A549 (cell line): ENCODE data around the gene SH3RF3. TPM values are rescaled to one million over a fixed set of nuclear protein-coding genes. Genes with fewer than 3 reads are reported as not detected.

Experiments
- ATAC-seq, 2 experiments: fragments of 200-7000 bp in 1 of 2; fragments of >200 bp in 1 of 2; cut with Nextera tagmentation in 1 of 2; cut with Tn5 transposase in 1 of 2; 3 replicates each; pipeline versions ENCODE4 v1.8.0 to v1.9.1; 2018 to 2020; ENCODE audit warnings: mild to moderate bottlenecking in 1 of 2, moderate library complexity in 1 of 2
- CTCF ChIA-PET: fragments of 300-600 bp; sonication (Branson Sonifier 250); formaldehyde crosslinking; extraction: SDS; loops from one replicate; lab custom pipeline; 2021; ENCODE audit warnings: antibody characterized with exemption, inconsistent platforms; lab: Yijun Ruan, JAX
- POLR2A ChIA-PET: fragments of 350-600 bp; formaldehyde crosslinking; extraction: SDS; loops from one replicate; lab custom pipeline; 2021; ENCODE audit warnings: antibody characterized with exemption, inconsistent platforms; lab: Yijun Ruan, JAX
- DNase-seq, 2 experiments: peaks; one replicate each; pipeline versions ENCODE4 v3.0.0 to v3.0.0-alpha.2; 2011 to 2016; ENCODE audit warnings: low read depth in 1 of 2, low spot score in 1 of 2
- FAIRE-seq: peaks from 2 replicates; lab custom pipeline; 2011; peaks lifted over from hg19 to GRCh38; lab: Jason Lieb, UNC
- H3K27ac ChIP-seq, 2 experiments: fragments of >200 bp; sonication (Bioruptor Twin); formaldehyde crosslinking; 3 replicates each; pipeline ENCODE4 v1.5.1; 2016 to 2017
- H3K4me1 ChIP-seq: fragments of >200 bp; sonication (Bioruptor Twin); formaldehyde crosslinking; 3 replicates; pipeline ENCODE4 v1.6.1; 2016
- H3K4me2 ChIP-seq: fragments of >200 bp; sonication (Bioruptor Twin); formaldehyde crosslinking; 3 replicates; pipeline ENCODE4 v1.6.1; 2016
- H3K4me3 ChIP-seq: fragments of >200 bp; sonication (Bioruptor Twin); formaldehyde crosslinking; 3 replicates; pipeline ENCODE4 v1.5.1; 2016
- H3K9me3 ChIP-seq: fragments of >200 bp; sonication (Bioruptor Twin); formaldehyde crosslinking; 3 replicates; pipeline ENCODE4 v1.6.1; 2016
- BCL3 ChIP-seq: fragments of >200 bp; sonication (Bioruptor Twin); formaldehyde crosslinking; IDR thresholded peaks from 3 replicates; pipeline ENCODE4 v1.6.1; 2016
- CBX2 ChIP-seq: fragments of 200-600 bp; sonication (generic); IDR thresholded peaks from 2 replicates; pipeline ENCODE4 v1.6.1; 2016; ENCODE audit warnings: low read depth, mild to moderate bottlenecking, borderline replicate concordance
- EP300 ChIP-seq, 2 experiments: fragments of >200 bp; sonication (Bioruptor Twin); formaldehyde crosslinking; IDR thresholded peaks; 2 replicates in 1 of 2; 3 replicates in 1 of 2; pipeline ENCODE4 v1.6.1; 2016 to 2017
- FOSB ChIP-seq: fragments of 250-450 bp; sonication (Bioruptor Pico); IDR thresholded peaks from 2 replicates; pipeline ENCODE4 v1.5.0; 2020; ENCODE audit warnings: mild to moderate bottlenecking, moderate library complexity
- FOSL2 ChIP-seq, 2 experiments: fragments of 450-650 bp in 1 of 2; fragments of >200 bp in 1 of 2; sonication (Bioruptor Twin) in 1 of 2; formaldehyde crosslinking; IDR thresholded peaks; 2 replicates each; pipeline versions ENCODE4 v1.5.0 to v1.6.1; 2016 to 2020; ENCODE audit warnings: mild to moderate bottlenecking in 1 of 2, moderate library complexity in 1 of 2
- FOXS1 ChIP-seq: fragments of 250-450 bp; sonication (Bioruptor Pico); IDR thresholded peaks from 2 replicates; pipeline ENCODE4 v1.5.0; 2020; ENCODE audit warnings: mild to moderate bottlenecking, moderate library complexity
- HOXB13 ChIP-seq: fragments of 250-450 bp; sonication (Bioruptor Pico); IDR thresholded peaks from 2 replicates; pipeline ENCODE4 v1.5.0; 2020; ENCODE audit warnings: low read depth, mild to moderate bottlenecking, moderate library complexity
- HOXB5 ChIP-seq: fragments of 250-450 bp; sonication (Bioruptor Pico); IDR thresholded peaks from 2 replicates; pipeline ENCODE4 v1.5.0; 2020; ENCODE audit warnings: mild to moderate bottlenecking, moderate library complexity
- JUN ChIP-seq, 2 experiments: fragments of >200 bp; sonication (Bioruptor Twin); formaldehyde crosslinking; IDR thresholded peaks; 2 replicates in 1 of 2; 3 replicates in 1 of 2; pipeline ENCODE4 v1.6.1; 2016 to 2017
- JUNB ChIP-seq: fragments of >200 bp; sonication (Bioruptor Twin); formaldehyde crosslinking; IDR thresholded peaks from 2 replicates; pipeline ENCODE4 v1.6.1; 2016
- KDM5A ChIP-seq: fragments of 200-600 bp; sonication (generic); IDR thresholded peaks from 2 replicates; pipeline ENCODE4 v1.6.1; 2016; ENCODE audit warnings: antibody characterized with exemption, mild to moderate bottlenecking
- MAZ ChIP-seq: fragments of 150-350 bp; IDR thresholded peaks from 2 replicates; pipeline ENCODE4 v1.6.1; 2014; ENCODE audit warnings: antibody characterized with exemption, low read depth, low read length, borderline replicate concordance
- MYC ChIP-seq: IDR thresholded peaks from 2 replicates; pipeline ENCODE4 v1.6.1; 2012; ENCODE audit warnings: mild to moderate bottlenecking, inconsistent platforms, low read length, improper control_type of control experiment, borderline replicate concordance
- NFE2L2 ChIP-seq: fragments of 150-350 bp; conservative IDR thresholded peaks from 2 replicates; pipeline ENCODE4 v1.6.1; 2014; ENCODE audit warnings: low read length
- NR3C1 ChIP-seq: fragments of >200 bp; sonication (Bioruptor Twin); formaldehyde crosslinking; IDR thresholded peaks from 3 replicates; pipeline ENCODE4 v1.6.1; 2017
- RAD21 ChIP-seq, 2 experiments: fragments of >200 bp in 1 of 2; sonication (Bioruptor Twin) in 1 of 2; formaldehyde crosslinking in 1 of 2; IDR thresholded peaks in 1 of 2; conservative IDR thresholded peaks in 1 of 2; 2 replicates in 1 of 2; 3 replicates in 1 of 2; pipeline ENCODE4 v1.6.1; 2012 to 2018; ENCODE audit warnings: inconsistent platforms in 1 of 2
- TP53 ChIP-seq: fragments of 250-450 bp; sonication (Bioruptor Pico); IDR thresholded peaks from 2 replicates; pipeline ENCODE4 v1.5.0; 2021; ENCODE audit warnings: mild to moderate bottlenecking, moderate library complexity
- ZNF302 ChIP-seq: fragments of 250-450 bp; sonication (Bioruptor Pico); IDR thresholded peaks from 2 replicates; pipeline ENCODE4 v1.9.0; 2021; ENCODE audit warnings: inconsistent platforms, mild to moderate bottlenecking, moderate library complexity
- WGBS: methylation state at CpG from one replicate; pipeline ENCODE4 v1.1.6; 2017; ENCODE audit errors: missing lambda C conversion rate; 5-methylcytosine and 5-hydroxymethylcytosine counted together
- polyA plus RNA-seq, 4 experiments: library from polyadenylated mRNA; depleted of rRNA in 3 of 4; stranded (reverse); fragments of >200 nt; fragmentation: RNase III in 1 of 4; extraction: RNeasy Plus Mini Kit Qiagen cat#74134 plus additional on column Dnase treatment in 1 of 4; gene quantifications; 2 replicates in 3 of 4; 3 replicates in 1 of 4; pipeline ENCODE4 v1.2.3, GENCODE V29; 2011 to 2017
- TF ChIP-seq, protein P1 (sequence below): IDR thresholded peaks from 2 replicates; pipeline ENCODE4 v1.6.1; 2012; ENCODE audit warnings: low read depth, borderline replicate concordance
- TF ChIP-seq, protein P2 (sequence below): IDR thresholded peaks from 2 replicates; pipeline ENCODE4 v1.6.1; 2012

Gene SH3RF3
- polyA plus RNA-seq, 2 of the 4 experiments (the other 2 are of a cell fraction): 0.04 to 0.21 TPM

GRCh38 chr2:109185821-109186570 is 57.0 kb downstream of the SH3RF3 start (continued):
- TF ChIP-seq JUNB (no peak), KDM5A (no peak), NFE2L2 (no peak)

- 61% methylated on average over 9 of the region's 9 CpGs for WGBS
- no peak for FAIRE-seq
Observed at GRCh38 chr2:109186656-109187250, 57.7 kb downstream of the SH3RF3 start.

DNA sequence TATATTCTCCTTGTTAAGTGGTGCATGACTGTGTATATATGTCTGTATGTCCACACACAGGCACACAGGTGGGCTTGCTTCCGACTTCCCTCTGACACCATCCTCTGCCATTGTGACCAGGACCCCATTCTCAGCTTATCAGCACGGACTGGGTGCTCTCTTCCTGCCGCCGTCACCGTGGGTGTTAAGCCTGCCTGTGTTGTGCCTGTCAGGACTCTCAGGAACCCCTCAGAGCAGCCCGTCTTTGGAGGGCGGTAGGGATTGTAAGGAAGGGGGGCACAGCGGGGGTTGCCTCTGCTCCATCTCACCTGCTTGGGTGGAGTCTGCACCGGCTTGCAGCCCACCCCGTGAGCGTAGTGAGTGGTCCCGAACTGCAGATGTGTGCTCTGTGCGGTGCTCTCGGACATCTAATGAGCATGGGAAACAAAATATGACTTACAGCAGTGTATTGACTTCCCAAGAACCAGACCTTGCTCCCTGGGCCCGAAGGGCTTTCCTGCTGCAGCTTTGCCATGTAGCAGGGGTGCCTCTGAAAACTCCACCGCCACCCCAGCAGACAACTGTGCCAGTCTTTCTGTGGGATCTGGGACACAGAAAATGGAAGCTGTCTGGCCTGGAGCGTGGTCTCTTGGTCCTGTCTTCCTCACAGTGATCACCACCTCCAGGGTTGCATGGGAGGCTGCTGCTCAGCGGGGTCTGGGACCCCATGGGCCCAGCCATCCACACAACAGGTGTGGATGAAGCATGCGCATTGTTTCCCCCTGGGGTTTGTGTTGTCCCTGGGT is 58.9 kb downstream of the SH3RF3 start:
- no peaks in the 10 kb centered on the region for H3K9me3 ChIP-seq
- ATAC-seq (no peak; a peak in 1 of 6 replicates), FAIRE-seq (no peak), DNase-seq (no peak)
- TF ChIP-seq, protein P1, sequence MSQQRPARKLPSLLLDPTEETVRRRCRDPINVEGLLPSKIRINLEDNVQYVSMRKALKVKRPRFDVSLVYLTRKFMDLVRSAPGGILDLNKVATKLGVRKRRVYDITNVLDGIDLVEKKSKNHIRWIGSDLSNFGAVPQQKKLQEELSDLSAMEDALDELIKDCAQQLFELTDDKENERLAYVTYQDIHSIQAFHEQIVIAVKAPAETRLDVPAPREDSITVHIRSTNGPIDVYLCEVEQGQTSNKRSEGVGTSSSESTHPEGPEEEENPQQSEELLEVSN: no peak
- TF ChIP-seq FOSL2 (IDR thresholded peaks at IDR 0.05) (no peak), FOSL2 (CRISPR knock-in tag; IDR thresholded peaks at IDR 0.05) (no peak)
- H3K4me1 ChIP-seq: 0 out of 3 replicates have a peak, but pooled peaks cover 5% of the 10 kb centered on the region
- CTCF ChIA-PET: interaction anchor here (1.0 to 1.2 kb wide), 3 partner anchors 16 to 322 kb away, joined by 3 read pairs; no protein-coding TSS in a partner anchor
- H3K27ac ChIP-seq: no peak overlapping the region
- 40% methylated on average over 15 of the region's 19 CpGs for WGBS
- H3K4me3 ChIP-seq: no peak overlapping the region
- POLR2A ChIA-PET: no interaction called here
- no peak overlapping the region for H3K4me2 ChIP-seq

More at GRCh38 chr2:109186656-109187250, 57.7 kb downstream of the SH3RF3 start:
- Histone ChIP-seq H3K4me3 (no peak overlapping the region), H3K9me3 (no peaks in the 10 kb centered on the region), H3K27ac (no peak overlapping the region), H3K4me1 (0 out of 3 replicates have a peak, but pooled peaks cover 5% of the 10 kb centered on the region), H3K4me2 (no peak overlapping the region)
- ATAC-seq (no peak), DNase-seq (no peak)
- ChIA-PET CTCF (interaction anchor here (1.2 kb wide), 1 partner anchor 323 kb away, joined by 3 read pairs; no protein-coding TSS in a partner anchor), POLR2A (no interaction called here)
- TF ChIP-seq HOXB13 (CRISPR knock-in tag): no peak
- TF ChIP-seq, protein P2, sequence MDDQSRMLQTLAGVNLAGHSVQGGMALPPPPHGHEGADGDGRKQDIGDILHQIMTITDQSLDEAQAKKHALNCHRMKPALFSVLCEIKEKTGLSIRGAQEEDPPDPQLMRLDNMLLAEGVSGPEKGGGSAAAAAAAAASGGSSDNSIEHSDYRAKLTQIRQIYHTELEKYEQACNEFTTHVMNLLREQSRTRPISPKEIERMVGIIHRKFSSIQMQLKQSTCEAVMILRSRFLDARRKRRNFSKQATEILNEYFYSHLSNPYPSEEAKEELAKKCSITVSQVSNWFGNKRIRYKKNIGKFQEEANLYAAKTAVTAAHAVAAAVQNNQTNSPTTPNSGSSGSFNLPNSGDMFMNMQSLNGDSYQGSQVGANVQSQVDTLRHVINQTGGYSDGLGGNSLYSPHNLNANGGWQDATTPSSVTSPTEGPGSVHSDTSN: no peak
- no peak for TF ChIP-seq TP53 (CRISPR knock-in tag)
- no peak for TF ChIP-seq NR3C1
- no peak for TF ChIP-seq FOXS1 (CRISPR knock-in tag)
- TF ChIP-seq FOSL2 (IDR thresholded peaks at IDR 0.05): no peak
- TF ChIP-seq FOSL2 (CRISPR knock-in tag; IDR thresholded peaks at IDR 0.05): no peak
- TF ChIP-seq HOXB5: no peak
- no peak for TF ChIP-seq CBX2
- no peak for TF ChIP-seq MYC
- TF ChIP-seq BCL3: no peak
- TF ChIP-seq MAZ: no peak
- TF ChIP-seq FOSB (CRISPR knock-in tag): no peak
- no peak for TF ChIP-seq JUN (IDR thresholded peaks at IDR 0.05)
- TF ChIP-seq ZNF302: no peak
- no peak for TF ChIP-seq EP300 (IDR thresholded peaks at IDR 0.05)
- TF ChIP-seq RAD21 (conservative IDR thresholded peaks at IDR 0.05 in 1 of 2, IDR thresholded peaks at IDR 0.05 in 1 of 2): no peak
